Glutamatergic neuron (in vitro differentiated cells): ENCODE measurements around the gene MYBPHL. TPM values are rescaled to one million over a fixed set of nuclear protein-coding genes. Genes with fewer than 3 reads are reported as not detected.

Source experiments
- DNase-seq: peaks from one replicate; pipeline ENCODE4 v3.0.0; 2022
- H3K27ac Mint-ChIP-seq: one replicate; pipeline ENCODE4 v1.8.0; 2020; ENCODE audit warnings: mild to moderate bottlenecking, mixed read lengths, inconsistent platforms; ENCODE audit not compliant: unreplicated experiment
- H3K27me3 Mint-ChIP-seq: one replicate; pipeline ENCODE4 v1.8.0; 2020; ENCODE audit warnings: mild to moderate bottlenecking, moderate library complexity, mixed read lengths, inconsistent platforms; ENCODE audit not compliant: unreplicated experiment
- H3K36me3 Mint-ChIP-seq: one replicate; pipeline ENCODE4 v1.8.0; 2020; ENCODE audit warnings: mild to moderate bottlenecking, mixed read lengths, inconsistent platforms; ENCODE audit not compliant: unreplicated experiment
- H3K4me1 Mint-ChIP-seq: one replicate; pipeline ENCODE4 v1.8.0; 2020; ENCODE audit warnings: mild to moderate bottlenecking, low read depth, mixed read lengths, inconsistent platforms; ENCODE audit not compliant: unreplicated experiment
- H3K4me3 Mint-ChIP-seq: one replicate; pipeline ENCODE4 v1.8.0; 2020; ENCODE audit warnings: mild to moderate bottlenecking, mixed read lengths, inconsistent platforms; ENCODE audit not compliant: unreplicated experiment
- H3K9me3 Mint-ChIP-seq: one replicate; pipeline ENCODE4 v1.8.0; 2020; ENCODE audit warnings: mild to moderate bottlenecking, moderate library complexity, mixed read lengths, inconsistent platforms; ENCODE audit not compliant: unreplicated experiment
- total RNA-seq: library from RNA; stranded (reverse); fragmentation: NEBNext Ultra II Directional; extraction: Animal tissue kit (Norgen Biotek cat#: 25700); gene quantifications from one replicate; pipeline ENCODE4 v1.2.1, GENCODE V29; 2021; ENCODE audit not compliant: unreplicated experiment
- TF ChIP-seq, protein P1 (sequence below): fragments of 200-600 bp; sonication (generic); IDR thresholded peaks from one replicate; pipeline ENCODE4 v1.5.0; 2021; ENCODE audit not compliant: partially characterized antibody, unreplicated experiment

The MYBPHL gene
- total RNA-seq, 1 donor from 2014 or later: 0.64 TPM

DNA sequence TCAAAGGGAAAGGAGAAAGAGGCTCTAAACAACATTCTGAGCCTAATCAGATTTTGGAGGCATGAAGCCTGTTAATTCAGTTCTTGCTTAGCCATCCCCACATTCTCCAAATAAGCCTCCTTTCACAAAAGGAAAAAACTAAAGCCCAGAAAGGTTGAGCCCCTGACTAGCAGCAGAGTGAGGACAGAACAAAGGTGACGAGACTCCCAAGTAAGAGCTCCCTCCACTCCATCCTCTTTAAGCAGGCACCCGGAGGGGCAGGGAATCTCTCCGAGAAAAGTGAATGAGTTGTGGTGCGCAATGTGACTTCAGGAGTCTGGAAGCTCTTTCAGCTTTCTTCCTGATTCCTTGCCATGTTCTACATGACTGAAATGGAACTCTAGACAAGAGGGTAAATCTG is 43.4 kb upstream of the MYBPHL start:
- H3K9me3 Mint-ChIP-seq: no peaks in the 10 kb centered on the region
- DNase-seq: no peak
- H3K27ac Mint-ChIP-seq: no peak overlapping the region
- peaks cover 1% of the 10 kb centered on the region for H3K27me3 Mint-ChIP-seq
- no peaks in the 10 kb centered on the region for H3K4me1 Mint-ChIP-seq
- TF ChIP-seq, protein P1, sequence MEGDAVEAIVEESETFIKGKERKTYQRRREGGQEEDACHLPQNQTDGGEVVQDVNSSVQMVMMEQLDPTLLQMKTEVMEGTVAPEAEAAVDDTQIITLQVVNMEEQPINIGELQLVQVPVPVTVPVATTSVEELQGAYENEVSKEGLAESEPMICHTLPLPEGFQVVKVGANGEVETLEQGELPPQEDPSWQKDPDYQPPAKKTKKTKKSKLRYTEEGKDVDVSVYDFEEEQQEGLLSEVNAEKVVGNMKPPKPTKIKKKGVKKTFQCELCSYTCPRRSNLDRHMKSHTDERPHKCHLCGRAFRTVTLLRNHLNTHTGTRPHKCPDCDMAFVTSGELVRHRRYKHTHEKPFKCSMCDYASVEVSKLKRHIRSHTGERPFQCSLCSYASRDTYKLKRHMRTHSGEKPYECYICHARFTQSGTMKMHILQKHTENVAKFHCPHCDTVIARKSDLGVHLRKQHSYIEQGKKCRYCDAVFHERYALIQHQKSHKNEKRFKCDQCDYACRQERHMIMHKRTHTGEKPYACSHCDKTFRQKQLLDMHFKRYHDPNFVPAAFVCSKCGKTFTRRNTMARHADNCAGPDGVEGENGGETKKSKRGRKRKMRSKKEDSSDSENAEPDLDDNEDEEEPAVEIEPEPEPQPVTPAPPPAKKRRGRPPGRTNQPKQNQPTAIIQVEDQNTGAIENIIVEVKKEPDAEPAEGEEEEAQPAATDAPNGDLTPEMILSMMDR: no peak
- no peaks in the 10 kb centered on the region for H3K36me3 Mint-ChIP-seq
- no peak overlapping the region for H3K4me3 Mint-ChIP-seq

DNA sequence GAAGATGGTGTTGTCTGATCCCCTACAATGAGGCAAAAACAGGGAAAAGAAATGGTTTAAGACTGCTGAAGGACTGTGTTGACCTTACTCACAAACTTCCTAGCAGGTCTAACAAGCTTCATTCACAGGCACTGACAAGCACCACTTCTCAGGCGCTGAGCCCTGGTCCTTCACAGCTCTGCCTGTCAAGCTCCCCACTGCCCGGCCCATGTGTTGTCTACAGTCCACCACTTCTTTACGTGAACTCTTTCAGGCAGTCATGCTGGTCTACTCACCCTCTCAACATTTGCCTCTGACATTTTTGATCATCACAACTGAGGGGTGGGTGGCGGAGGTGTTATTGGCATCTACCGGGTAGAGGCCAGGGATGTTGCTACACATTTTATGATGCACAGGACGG is 40.7 kb upstream of the MYBPHL start:
- no peak for DNase-seq
- Mint-ChIP-seq H3K4me3 (no peak overlapping the region), H3K36me3 (peaks cover 5% of the 10 kb centered on the region), H3K4me1 (no peaks in the 10 kb centered on the region), H3K27me3 (no peaks in the 10 kb centered on the region), H3K9me3 (no peaks in the 10 kb centered on the region), H3K27ac (no peak overlapping the region)
- TF ChIP-seq, protein P1: no peak

DNA sequence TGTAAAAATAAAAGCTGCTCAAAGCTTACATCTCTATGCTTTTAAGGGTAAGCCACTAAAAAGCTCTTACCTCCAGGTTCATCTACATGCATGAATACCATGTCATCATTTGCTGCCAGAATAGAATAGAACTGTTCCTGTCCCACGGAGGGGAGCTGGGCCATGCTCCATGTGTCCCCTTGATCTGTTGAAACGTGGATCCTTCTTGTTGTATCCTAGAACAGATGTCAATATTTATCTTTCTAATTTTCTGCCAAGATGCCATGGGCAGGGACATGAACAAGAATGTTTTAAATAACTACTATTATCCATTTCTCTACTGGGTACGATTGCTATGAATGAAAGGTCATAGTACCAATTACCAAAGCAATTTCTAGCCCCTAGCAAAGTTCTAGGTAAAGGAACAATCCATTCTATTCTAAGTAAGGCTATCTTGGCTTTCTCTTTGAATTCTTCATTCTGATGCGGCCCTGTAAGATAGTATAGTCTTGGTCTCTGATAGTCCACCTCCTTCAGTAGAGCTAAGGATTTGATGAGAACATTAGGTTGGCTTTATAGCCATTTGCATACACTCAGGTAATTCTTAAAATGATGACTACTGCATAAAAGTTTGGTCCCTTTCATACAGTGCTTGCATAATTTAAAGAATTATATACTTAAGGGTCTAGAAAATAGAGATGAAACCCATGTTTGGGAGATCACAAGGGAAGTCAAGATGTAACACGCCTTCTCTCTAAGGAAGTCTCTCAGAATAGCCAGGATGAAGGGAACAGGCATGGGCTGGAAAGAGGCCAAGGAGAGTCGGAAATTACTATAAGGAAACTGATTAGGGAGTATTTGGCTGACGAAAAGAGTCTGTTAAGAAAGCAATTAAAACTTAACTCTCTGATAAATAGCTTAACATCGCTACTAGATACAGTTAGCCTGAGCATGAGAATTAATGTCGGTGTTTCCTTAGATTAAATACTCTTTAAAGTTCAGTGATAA is 35.4 kb upstream of the MYBPHL start:
- Mint-ChIP-seq H3K27me3 (no peaks in the 10 kb centered on the region), H3K27ac (no peak overlapping the region), H3K9me3 (no peaks in the 10 kb centered on the region), H3K4me3 (no peak overlapping the region), H3K4me1 (no peaks in the 10 kb centered on the region), H3K36me3 (peaks cover 8% of the 10 kb centered on the region)
- DNase-seq: no peak
- TF ChIP-seq, protein P1: no peak

DNA sequence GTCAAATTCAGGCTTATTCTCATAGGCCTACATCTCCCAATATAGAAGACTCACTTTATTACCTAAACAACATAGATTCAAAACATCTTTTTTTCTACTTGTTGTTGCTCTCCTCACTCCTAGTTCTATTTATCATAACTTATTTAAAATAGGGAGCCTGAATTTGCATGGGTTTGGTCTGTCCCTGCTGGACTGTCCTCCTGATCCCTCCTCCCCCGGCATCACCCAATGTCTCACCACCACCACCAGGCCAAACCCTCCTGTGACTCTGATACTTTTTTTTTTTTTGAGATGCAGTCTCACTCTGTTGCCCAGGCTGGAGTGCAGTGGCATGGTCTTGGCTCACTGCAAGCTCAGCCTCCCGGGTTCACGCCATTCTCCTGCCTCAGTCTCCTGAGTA is 31.8 kb upstream of the MYBPHL start:
- H3K27ac Mint-ChIP-seq: no peak overlapping the region
- TF ChIP-seq, protein P1: no peak
- no peaks in the 10 kb centered on the region for H3K27me3 Mint-ChIP-seq
- no peaks in the 10 kb centered on the region for H3K4me1 Mint-ChIP-seq
- H3K9me3 Mint-ChIP-seq: no peaks in the 10 kb centered on the region
- no peak overlapping the region for H3K4me3 Mint-ChIP-seq
- DNase-seq: no peak
- peaks cover 9% of the 10 kb centered on the region for H3K36me3 Mint-ChIP-seq

DNA sequence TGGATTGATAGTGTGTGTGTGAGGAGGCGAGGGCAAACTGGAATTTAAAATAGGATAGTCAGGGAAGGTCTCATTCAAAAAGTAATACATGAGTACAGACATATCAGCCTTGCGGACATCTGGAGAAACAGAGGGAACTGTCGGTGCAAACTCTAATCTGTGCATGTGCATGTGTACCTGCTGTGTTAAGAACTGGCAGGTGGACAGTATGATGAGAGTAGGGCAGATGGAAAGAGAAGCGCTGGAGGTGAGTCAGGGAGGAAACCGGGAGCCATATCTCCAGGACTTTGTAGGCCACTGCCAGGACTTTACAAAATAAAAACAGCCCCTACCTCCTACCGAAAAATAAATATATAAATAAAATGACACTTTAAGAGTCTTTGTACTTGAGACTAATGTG is 31.3 kb upstream of the MYBPHL start:
- Mint-ChIP-seq H3K9me3 (no peaks in the 10 kb centered on the region), H3K27me3 (peaks cover 2% of the 10 kb centered on the region), H3K36me3 (peaks cover 14% of the 10 kb centered on the region), H3K4me3 (no peak overlapping the region), H3K27ac (no peak overlapping the region), H3K4me1 (no peaks in the 10 kb centered on the region)
- TF ChIP-seq, protein P1: no peak
- DNase-seq: no peak
